Ovary (tissue), 9 donors: ENCODE data around the gene RAB40C. TPM values are rescaled to one million over a fixed set of nuclear protein-coding genes. Genes with fewer than 3 reads are reported as not detected.

Experiments used
- DNase-seq, 5 donors: peaks; one replicate each; pipeline ENCODE4 v3.0.0-alpha.2; 2019 to 2020
- H3K27ac ChIP-seq, 2 donors: fragments of 200-600 bp; one replicate each; pipeline versions ENCODE4 v1.5.1 to v1.8.0; 2019 to 2022
- H3K27me3 ChIP-seq: fragments of 200-600 bp; one replicate; pipeline ENCODE4 v1.8.0; 2022
- H3K36me3 ChIP-seq: fragments of 200-600 bp; sonication (generic); one replicate; pipeline ENCODE4 v1.5.1; 2019
- H3K4me1 ChIP-seq: one replicate; pipeline ENCODE4 v1.8.1; 2013; ENCODE audit warnings: mild to moderate bottlenecking, moderate library complexity; ENCODE audit not compliant: insufficient read depth
- H3K4me3 ChIP-seq: fragments of 200-600 bp; sonication (generic); one replicate; pipeline ENCODE4 v1.5.1; 2017
- H3K9me3 ChIP-seq, 2 donors: fragments of 200-600 bp in 1 of 2; sonication (generic) in 1 of 2; one replicate each; pipeline versions ENCODE4 v1.5.1 to v1.8.1; 2013 to 2019; ENCODE audit warnings: mild to moderate bottlenecking in 1 of 2, moderate library complexity in 1 of 2
- CTCF ChIP-seq, 3 donors: fragments of 450-650 bp in 2 of 3; fragments of 200-600 bp in 1 of 3; IDR thresholded peaks; one replicate each; pipeline versions ENCODE4 v1.5.1 to v1.8.0; 2016 to 2022; ENCODE audit warnings: antibody characterized with exemption in 3 of 3, mild to moderate bottlenecking in 1 of 3
- EP300 ChIP-seq: sonication (generic); formaldehyde crosslinking; IDR thresholded peaks from one replicate; pipeline ENCODE4 v1.6.1; 2017; ENCODE audit warnings: antibody characterized with exemption
- POLR2A ChIP-seq: fragments of 450-650 bp; IDR thresholded peaks from one replicate; pipeline ENCODE4 v1.6.1; 2017; ENCODE audit warnings: antibody characterized with exemption, mild to moderate bottlenecking, moderate library complexity
- WGBS, 3 donors: extraction: QIAGEN DNeasy Blood & Tissue Kit in 1 of 3; methylation state at CpG; one replicate each; pipeline versions ENCODE4 v1.1.5 to v1.1.7; 2013 to 2017; 5-methylcytosine and 5-hydroxymethylcytosine counted together
- intact Hi-C, 4 donors: fragments of 100-400 bp; cut with DNase I; formaldehyde crosslinking; loops; one replicate each; pipeline versions ENCODE4 v1.11.0 to v1.15.1; 2022 to 2023
- polyA plus RNA-seq, 2 donors: library from polyadenylated mRNA; stranded (reverse); fragments of 200-250 nt in 1 of 2; fragments of 350-450 nt in 1 of 2; fragmentation: Illumina TruSeq in 1 of 2; extraction: RNeasy Lipid Tissue Mini Kit (QIAGEN cat#74804) in 1 of 2; gene quantifications; one replicate each; pipeline ENCODE4 v1.2.3, GENCODE V29; 2013 to 2014
- total RNA-seq, 7 donors: library from RNA; depleted of rRNA in 2 of 7; stranded (reverse); fragments of >200 nt in 2 of 7; fragmentation: NEBNext Ultra II Directional in 3 of 7; extraction: Animal tissue kit (Norgen Biotek cat#: 25700) in 3 of 7; gene quantifications; one replicate each; pipeline versions ENCODE4 v1.1.0 to v1.2.4, GENCODE V29; 2016 to 2023
- donor health status: DM: no; HTN: no; CAD: no; lungs with moderate emphysema.
- donor health status: DM: no; HTN: no; CAD: no.
- donor health status: Bipolar disorder and iron deficiency.
- donor health status: DM: yes; HTN: yes; CAD: no.
- donor health status: DM: no; HTN: no; CAD: no.
- donor health status: DM: yes; HTN: yes; CAD: no.

The RAB40C gene
- total and polyA plus RNA-seq, 9 donors, result 1.9 to 24.1 (median 21.0) TPM

GRCh38 chr16:625117-625976 lies 35.5 kb downstream of the RAB40C start:
- no peaks in the 10 kb centered on the region for H3K9me3 ChIP-seq
- no peaks in the 10 kb centered on the region for H3K36me3 ChIP-seq
- H3K27ac ChIP-seq, result no peak overlapping the region
- no peak overlapping the region for H3K4me3 ChIP-seq
- intact Hi-C loops, result loop anchor here in 1 of 4 donors (5.0 kb wide), 1 partner anchor 33 kb away; the partner anchor contains the start of gene RAB40C
- no peaks in the 10 kb centered on the region for H3K27me3 ChIP-seq
- H3K4me1 ChIP-seq, result peaks cover 8% of the 10 kb centered on the region
- no peak for DNase-seq
- WGBS, 3 donors, result 91 to 94% (median 92%) methylated on average over 33 to 37 of the region's 37 CpGs
- no peak for TF ChIP-seq EP300
- TF ChIP-seq POLR2A, result no peak
- TF ChIP-seq CTCF (IDR thresholded peaks at IDR 0.05), result no peak

GRCh38 chr16:625977-626765 lies 36.3 kb downstream of the RAB40C start:
- H3K9me3 ChIP-seq, result no peaks in the 10 kb centered on the region
- peak in 1 of 5 donors; percentile 20 for DNase-seq
- peaks cover 16% of the 10 kb centered on the region for H3K4me1 ChIP-seq
- H3K4me3 ChIP-seq, result no peak overlapping the region
- TF ChIP-seq EP300 (no peak), POLR2A (no peak), CTCF (IDR thresholded peaks at IDR 0.05) (no peak)
- peak overlapping the region in 1 of 2 donors; percentile 24 for H3K27ac ChIP-seq
- no peaks in the 10 kb centered on the region for H3K36me3 ChIP-seq
- intact Hi-C loops, result loop anchor here in 1 of 4 donors (5.0 kb wide), 1 partner anchor 34 kb away; the partner anchor contains the start of gene RAB40C
- 90 to 94% (median 94%) methylated on average over 28 to 35 of the region's 35 CpGs for WGBS, 3 donors
- no peaks in the 10 kb centered on the region for H3K27me3 ChIP-seq

- Histone ChIP-seq H3K4me3 (no peak overlapping the region), H3K36me3 (no peaks in the 10 kb centered on the region), H3K4me1 (peaks cover 16% of the 10 kb centered on the region), H3K27me3 (no peaks in the 10 kb centered on the region), H3K27ac (peak overlapping the region in 1 of 2 donors; percentile 24), H3K9me3 (no peaks in the 10 kb centered on the region)
- DNase-seq, result peak; percentile 71 to 89 (median 77)
- WGBS, 3 donors, result 56 to 76% (median 72%) methylated on average over 28 to 29 of the region's 29 CpGs
- intact Hi-C loops, result loop anchor here in 1 of 4 donors (5.0 kb wide), 1 partner anchor 35 kb away; the partner anchor contains the start of gene RAB40C
- TF ChIP-seq POLR2A (no peak), EP300 (no peak), CTCF (IDR thresholded peaks at IDR 0.05) (no peak)
Measured at GRCh38 chr16:626787-627453, 37.1 kb downstream of the RAB40C start.
